ENCODE data around the gene NKPD1. TPM values are rescaled to one million over a fixed set of nuclear protein-coding genes. Genes with fewer than 3 reads are reported as not detected.

The NKPD1 gene
- total and polyA plus RNA-seq, 10 of the 15 experiments (the other 5 are each of a cell fraction or from before 2014, with no cell fraction given): 0.05 to 0.18 (median 0.06) TPM; not detected in 7

DNA sequence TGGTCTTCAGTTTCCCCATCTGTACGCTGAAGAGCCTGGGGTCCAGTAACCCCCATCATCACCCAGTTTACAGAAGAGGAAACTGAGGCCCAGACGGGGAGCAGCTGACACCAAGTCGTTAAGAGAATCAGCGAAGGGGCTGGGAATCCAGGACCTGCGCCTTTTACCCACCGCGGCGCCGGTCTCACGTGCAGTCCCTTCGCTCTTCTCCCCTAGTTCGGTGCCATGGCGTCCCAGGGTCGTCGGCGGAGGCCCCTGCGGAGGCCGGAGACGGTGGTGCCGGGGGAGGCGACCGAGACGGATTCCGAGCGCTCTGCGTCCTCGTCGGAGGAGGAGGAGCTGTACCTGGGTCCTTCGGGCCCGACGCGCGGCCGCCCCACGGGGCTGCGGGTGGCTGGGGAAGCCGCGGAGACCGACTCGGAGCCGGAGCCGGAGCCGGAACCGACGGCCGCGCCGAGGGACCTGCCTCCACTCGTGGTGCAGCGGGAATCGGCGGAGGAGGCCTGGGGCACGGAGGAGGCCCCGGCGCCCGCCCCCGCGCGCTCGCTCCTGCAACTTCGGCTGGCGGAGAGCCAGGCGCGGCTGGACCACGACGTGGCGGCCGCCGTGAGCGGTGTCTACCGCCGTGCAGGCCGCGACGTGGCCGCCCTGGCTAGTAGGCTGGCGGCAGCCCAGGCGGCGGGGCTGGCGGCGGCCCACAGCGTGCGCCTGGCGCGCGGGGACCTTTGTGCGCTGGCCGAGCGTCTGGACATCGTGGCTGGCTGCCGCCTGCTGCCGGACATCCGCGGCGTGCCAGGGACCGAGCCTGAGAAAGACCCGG lies 18.5 kb upstream of the NKPD1 start (continued):
- TF ChIP-seq ZNF687 (IDR thresholded peaks at IDR 0.05): 0 out of 2 replicates have a peak, but pooled peaks have one; percentile 29
- no peak for TF ChIP-seq STAT3 (IDR thresholded peaks at IDR 0.05; ENCODE audit: low read depth, low read length)
- TF ChIP-seq SMAD5 (IDR thresholded peaks at IDR 0.05; ENCODE audit: low read depth): no peak
- peak; percentile 49; the same call in 1 of the 2 replicates for TF ChIP-seq BACH1 (IDR thresholded peaks at IDR 0.05; ENCODE audit: borderline replicate concordance)
- TF ChIP-seq EGR1 (IDR thresholded peaks at IDR 0.05; ENCODE audit: borderline replicate concordance in 1 of 2, low read depth in 2 of 2, low read length in 2 of 2): peak; percentile 4 to 94
- no peak for TF ChIP-seq FOXM1 (IDR thresholded peaks at IDR 0.05; ENCODE audit: low read depth, low read length)
- no peak for TF ChIP-seq RUNX3 (IDR thresholded peaks at IDR 0.05; ENCODE audit: low read length)
- TF ChIP-seq SREBF2 (IDR thresholded peaks at IDR 0.05; ENCODE audit: low read length): no peak
- TF ChIP-seq, protein P1, sequence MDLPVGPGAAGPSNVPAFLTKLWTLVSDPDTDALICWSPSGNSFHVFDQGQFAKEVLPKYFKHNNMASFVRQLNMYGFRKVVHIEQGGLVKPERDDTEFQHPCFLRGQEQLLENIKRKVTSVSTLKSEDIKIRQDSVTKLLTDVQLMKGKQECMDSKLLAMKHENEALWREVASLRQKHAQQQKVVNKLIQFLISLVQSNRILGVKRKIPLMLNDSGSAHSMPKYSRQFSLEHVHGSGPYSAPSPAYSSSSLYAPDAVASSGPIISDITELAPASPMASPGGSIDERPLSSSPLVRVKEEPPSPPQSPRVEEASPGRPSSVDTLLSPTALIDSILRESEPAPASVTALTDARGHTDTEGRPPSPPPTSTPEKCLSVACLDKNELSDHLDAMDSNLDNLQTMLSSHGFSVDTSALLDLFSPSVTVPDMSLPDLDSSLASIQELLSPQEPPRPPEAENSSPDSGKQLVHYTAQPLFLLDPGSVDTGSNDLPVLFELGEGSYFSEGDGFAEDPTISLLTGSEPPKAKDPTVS (IDR thresholded peaks at IDR 0.05; ENCODE audit: low read depth, low read length): no peak
- no peak for TF ChIP-seq SMC3 (IDR thresholded peaks at IDR 0.05; ENCODE audit: borderline replicate concordance, low read length)
- TF ChIP-seq, protein P2, sequence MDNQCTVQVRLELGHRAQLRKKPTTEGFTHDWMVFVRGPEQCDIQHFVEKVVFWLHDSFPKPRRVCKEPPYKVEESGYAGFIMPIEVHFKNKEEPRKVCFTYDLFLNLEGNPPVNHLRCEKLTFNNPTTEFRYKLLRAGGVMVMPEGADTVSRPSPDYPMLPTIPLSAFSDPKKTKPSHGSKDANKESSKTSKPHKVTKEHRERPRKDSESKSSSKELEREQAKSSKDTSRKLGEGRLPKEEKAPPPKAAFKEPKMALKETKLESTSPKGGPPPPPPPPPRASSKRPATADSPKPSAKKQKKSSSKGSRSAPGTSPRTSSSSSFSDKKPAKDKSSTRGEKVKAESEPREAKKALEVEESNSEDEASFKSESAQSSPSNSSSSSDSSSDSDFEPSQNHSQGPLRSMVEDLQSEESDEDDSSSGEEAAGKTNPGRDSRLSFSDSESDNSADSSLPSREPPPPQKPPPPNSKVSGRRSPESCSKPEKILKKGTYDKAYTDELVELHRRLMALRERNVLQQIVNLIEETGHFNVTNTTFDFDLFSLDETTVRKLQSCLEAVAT (IDR thresholded peaks at IDR 0.05): peak; percentile 9; the same call in 1 of the 2 replicates
- no peak for TF ChIP-seq CBX3 (IDR thresholded peaks at IDR 0.05; ENCODE audit: borderline replicate concordance, low read depth)
- TF ChIP-seq ZNF384 (IDR thresholded peaks at IDR 0.05; ENCODE audit: borderline replicate concordance, low read depth, low read length): no peak
- TF ChIP-seq ESRRA (IDR thresholded peaks at IDR 0.05; ENCODE audit: low read length): no peak
- no peak for TF ChIP-seq ZNF24 (IDR thresholded peaks at IDR 0.05)
- TF ChIP-seq, protein P3, sequence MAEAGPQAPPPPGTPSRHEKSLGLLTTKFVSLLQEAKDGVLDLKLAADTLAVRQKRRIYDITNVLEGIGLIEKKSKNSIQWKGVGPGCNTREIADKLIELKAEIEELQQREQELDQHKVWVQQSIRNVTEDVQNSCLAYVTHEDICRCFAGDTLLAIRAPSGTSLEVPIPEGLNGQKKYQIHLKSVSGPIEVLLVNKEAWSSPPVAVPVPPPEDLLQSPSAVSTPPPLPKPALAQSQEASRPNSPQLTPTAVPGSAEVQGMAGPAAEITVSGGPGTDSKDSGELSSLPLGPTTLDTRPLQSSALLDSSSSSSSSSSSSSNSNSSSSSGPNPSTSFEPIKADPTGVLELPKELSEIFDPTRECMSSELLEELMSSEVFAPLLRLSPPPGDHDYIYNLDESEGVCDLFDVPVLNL (IDR thresholded peaks at IDR 0.05; ENCODE audit: low read depth, low read length): no peak
- TF ChIP-seq CBX5 (IDR thresholded peaks at IDR 0.05; ENCODE audit: low read depth): no peak
- no peak for TF ChIP-seq MEF2A (IDR thresholded peaks at IDR 0.05; ENCODE audit: insufficient read depth, low read depth, low read length)
- no peak for TF ChIP-seq ATF7 (IDR thresholded peaks at IDR 0.05; ENCODE audit: low read depth)
- TF ChIP-seq, protein P4, sequence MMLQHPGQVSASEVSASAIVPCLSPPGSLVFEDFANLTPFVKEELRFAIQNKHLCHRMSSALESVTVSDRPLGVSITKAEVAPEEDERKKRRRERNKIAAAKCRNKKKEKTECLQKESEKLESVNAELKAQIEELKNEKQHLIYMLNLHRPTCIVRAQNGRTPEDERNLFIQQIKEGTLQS (IDR thresholded peaks at IDR 0.05; ENCODE audit: borderline replicate concordance, extremely low read depth, low read depth, low read length): no peak
- no peak for TF ChIP-seq CBFB (IDR thresholded peaks at IDR 0.05; ENCODE audit: low read depth)
- TF ChIP-seq BHLHE40 (IDR thresholded peaks at IDR 0.05; ENCODE audit: borderline replicate concordance in 1 of 2, low read depth in 2 of 2, low read length in 1 of 2): peak in 1 of 2 experiments; percentile 47; a peak in 2 of 4 replicates
